Adrenal gland (tissue), 5 donors: ENCODE measurements around the gene UFC1.

Experiments used
- CTCF ChIP-seq, 6 experiments: fragments of 450-650 bp in 4 of 6; fragments of 200-600 bp in 2 of 6; sonication (generic) in 1 of 6; IDR thresholded peaks; 1 replicate in 5 of 6; 2 replicates in 1 of 6; pipeline versions ENCODE4 v1.5.1 to v1.8.0; 2016 to 2021; ENCODE audit warnings: antibody characterized with exemption in 6 of 6, mild to moderate bottlenecking in 2 of 6, moderate library complexity in 1 of 6
- POLR2A ChIP-seq, 2 donors: fragments of 450-650 bp; IDR thresholded peaks; one replicate each; pipeline ENCODE4 v1.6.1; 2017; ENCODE audit warnings: antibody characterized with exemption in 2 of 2, mild to moderate bottlenecking in 2 of 2, moderate library complexity in 1 of 2
- donor health status: DM: no; HTN: no; CAD: no.

- TF ChIP-seq POLR2A (IDR thresholded peaks at IDR 0.05) (no peak), CTCF (IDR thresholded peaks at IDR 0.05) (no peak)
Observed at GRCh38 chr1:161189036-161189435, 35.3 kb downstream of the UFC1 start.
